ENCODE results near the gene PASD1.
"Not testable (repeated sequence)": the region's sequence is repeated elsewhere in the genome, so short reads cannot be mapped to it uniquely, and the experiment has no call there.

PASD1 gene

GRCh38 chrX:151563449-151563848 is at the start of gene PASD1:
Gene PASD1, plus strand, starts transcription at chrX:151563675. Its CDS starts 37,879 bp downstream, at chrX:151601554.
- DNase-seq: no peak

- no peak for DNase-seq
Measured at GRCh38 chrX:151515237-151515636, 48.2 kb upstream of the PASD1 start.

GRCh38 chrX:151516538-151517187 is 46.8 kb upstream of the PASD1 start:
- DNase-seq: no peak

- DNase-seq: no peak
Measured at GRCh38 chrX:151517421-151517820, 46.1 kb upstream of the PASD1 start.

DNA sequence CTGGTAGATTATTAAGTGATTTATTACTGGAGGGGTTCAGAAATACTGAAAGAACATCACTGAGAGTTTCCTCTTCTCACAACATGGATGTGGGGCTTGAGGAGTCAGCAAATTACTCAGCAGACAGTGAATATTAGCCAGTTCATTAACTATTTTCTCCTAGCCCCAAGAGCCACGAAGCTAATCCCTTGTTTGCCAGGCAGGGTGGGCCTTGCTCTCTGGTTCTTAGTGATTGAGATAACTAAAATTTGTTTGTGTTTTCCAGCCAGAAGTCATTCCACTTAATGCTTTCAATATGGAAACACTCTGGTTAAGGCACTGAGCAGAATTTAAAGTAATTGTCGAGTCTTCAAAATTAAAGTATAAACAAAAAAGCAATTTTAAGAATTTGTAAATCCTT is 40.1 kb upstream of the PASD1 start:
- DNase-seq: no peak

GRCh38 chrX:151536571-151536970 is 26.9 kb upstream of the PASD1 start:
- DNase-seq: no peak

GRCh38 chrX:151537572-151537971 is 25.9 kb upstream of the PASD1 start:
- no peak for DNase-seq

DNA sequence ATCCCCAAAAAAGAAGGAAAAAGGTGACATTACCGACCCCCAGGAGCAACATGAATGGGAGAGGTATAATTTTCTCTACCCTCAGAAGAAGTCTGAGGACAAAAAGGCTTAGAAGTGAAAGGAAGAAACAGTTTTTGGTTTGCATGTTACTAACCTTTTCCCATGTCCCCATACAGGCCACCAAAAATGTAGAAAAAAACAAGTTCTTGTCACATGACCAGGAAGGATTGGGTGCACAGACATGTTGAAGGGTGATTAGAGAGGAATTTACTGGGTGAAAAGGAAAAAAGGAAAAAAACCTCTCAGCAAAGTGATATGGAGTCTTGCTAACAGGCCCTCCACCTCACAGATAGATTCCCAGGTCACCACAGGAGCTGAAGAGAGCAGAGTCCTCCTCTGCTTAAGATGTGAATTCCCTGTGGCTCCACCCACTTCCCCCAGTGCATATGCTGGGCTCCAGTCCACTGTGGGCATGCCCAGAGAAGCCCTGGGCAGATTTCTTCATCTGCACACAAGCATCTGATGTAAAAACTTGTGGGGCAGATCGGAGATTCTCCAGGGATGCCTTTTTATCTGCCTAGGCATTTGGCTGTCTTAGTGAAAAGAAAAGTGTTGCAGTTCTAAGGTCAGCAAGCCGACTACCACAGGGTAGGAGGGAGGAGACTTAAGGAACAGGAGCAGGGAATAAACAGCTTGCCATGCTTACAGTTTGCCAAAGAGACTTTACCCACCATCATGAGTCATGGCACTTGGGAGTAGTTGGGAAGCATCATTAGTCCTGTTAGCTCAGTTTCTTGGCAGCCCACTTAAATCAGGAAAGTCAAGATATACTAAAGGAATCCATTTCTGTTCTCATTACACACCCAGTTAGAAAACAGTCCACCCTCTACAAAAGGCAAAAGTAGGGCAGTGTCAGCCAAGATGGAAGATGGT is 25.0 kb upstream of the PASD1 start:
- DNase-seq: no peak

DNA sequence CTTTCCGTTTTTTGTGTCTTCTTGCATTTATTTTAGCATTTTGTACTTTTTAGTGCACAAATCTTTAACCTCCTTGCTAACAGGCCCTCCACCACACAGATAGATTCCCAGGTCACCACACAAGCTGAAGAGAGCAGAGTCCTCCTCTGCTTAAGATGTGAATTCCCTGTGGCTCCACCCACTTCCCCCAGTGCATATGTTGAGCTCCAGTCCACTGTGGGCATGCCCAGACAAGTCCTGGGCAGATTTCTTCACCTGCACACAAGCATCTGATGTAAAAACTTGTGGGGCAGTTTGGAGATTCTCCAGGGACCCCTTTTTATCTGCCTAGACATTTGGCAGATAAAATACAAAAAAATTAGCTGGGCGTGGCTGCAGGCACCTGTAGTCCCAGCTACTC is 19.8 kb upstream of the PASD1 start:
- DNase-seq: no peak

DNA sequence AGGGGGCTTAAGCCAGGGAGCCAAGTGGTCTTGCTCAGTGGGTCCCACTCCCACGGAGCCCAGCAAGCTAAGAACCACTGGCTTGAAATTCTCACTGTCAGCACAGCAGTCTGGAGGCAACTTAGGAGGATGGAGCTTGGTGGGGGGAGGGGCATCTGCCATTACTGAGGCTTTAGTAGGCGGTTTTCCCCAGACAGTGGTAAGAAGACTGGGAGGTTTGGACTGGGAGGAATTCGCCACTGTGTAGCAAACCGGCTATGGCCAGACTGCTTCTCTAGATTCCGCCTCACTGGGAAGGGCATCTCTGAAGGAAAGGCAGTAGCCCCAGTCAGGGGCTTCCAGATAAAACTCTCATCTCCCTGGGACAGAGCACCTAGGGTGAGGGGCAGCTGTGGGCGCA is 17.2 kb upstream of the PASD1 start:
- DNase-seq: not testable (repeated sequence)

DNA sequence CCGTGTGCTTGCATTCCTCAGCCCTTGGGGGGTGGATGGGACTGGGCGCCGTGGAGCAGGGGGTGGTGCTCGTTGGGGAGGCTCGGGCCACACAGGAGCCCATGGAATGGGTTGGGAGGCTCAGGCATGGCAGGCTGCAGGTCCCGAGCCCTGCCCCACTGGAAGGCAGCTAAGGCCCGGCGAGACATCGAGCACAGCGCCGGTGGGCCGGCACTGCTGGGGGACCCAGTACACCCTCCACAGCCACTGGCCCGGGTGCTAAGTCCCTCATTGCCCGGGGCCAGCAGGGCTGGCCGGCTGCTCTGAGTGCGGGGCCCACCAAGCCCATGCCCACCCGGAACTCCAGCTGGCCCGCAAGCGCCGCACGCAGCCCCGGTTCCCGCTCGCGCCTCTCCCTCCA is 12.3 kb upstream of the PASD1 start:
- not testable (repeated sequence) for DNase-seq

GRCh38 chrX:151552743-151553142 is 10.7 kb upstream of the PASD1 start:
- DNase-seq: no peak

GRCh38 chrX:151555301-151555700 is 8.2 kb upstream of the PASD1 start:
- DNase-seq: not testable (repeated sequence)

DNA sequence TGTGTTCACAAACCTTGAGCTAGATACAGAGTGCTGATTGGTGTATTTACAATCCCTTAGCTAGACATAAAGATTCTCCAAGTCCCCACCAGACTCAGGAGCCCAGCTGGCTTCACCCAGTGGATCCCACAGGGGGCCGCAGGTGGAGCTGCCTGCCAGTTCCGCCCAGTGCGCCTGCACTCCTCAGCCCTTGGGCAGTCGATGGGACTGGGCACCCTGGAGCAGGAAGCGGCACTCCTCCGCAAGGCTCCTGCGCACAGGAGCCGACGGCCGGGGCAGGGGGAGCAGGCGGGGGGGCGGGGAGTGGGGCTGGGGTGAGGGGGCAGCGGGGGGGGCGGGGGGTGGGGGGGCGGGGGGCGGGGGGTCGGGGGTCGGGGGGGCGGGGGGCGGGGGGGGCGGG is 990 bp upstream of the PASD1 start:
- not testable (repeated sequence) for DNase-seq

- not testable (repeated sequence) for DNase-seq
Measured at GRCh38 chrX:151563003-151563402, 472 bp upstream of the PASD1 start.

GRCh38 chrX:151564035-151564434 is 560 bp downstream of the PASD1 start:
- DNase-seq: no peak

DNA sequence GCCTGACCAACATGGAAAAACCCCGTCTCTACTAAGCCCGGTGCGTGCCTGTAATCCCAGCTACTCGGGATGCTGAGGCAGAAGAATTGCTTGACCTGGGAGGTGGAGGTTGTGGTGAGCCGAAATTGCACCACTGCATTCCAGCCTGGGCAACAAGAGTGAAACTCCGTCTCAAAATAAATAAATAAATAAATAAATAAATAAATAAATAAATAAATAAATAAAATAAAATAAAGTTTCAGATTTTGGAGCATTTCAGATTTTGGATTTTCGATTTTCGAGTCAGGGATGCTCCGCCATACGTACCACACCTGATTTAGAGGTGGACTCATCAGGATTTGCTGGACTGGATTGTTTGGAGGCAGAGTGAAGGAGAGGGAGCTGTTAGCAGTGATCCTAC is 3.4 kb downstream of the PASD1 start:
- DNase-seq: not testable (repeated sequence)

GRCh38 chrX:151570561-151570960 is 7.1 kb downstream of the PASD1 start:
- DNase-seq: no peak

DNA sequence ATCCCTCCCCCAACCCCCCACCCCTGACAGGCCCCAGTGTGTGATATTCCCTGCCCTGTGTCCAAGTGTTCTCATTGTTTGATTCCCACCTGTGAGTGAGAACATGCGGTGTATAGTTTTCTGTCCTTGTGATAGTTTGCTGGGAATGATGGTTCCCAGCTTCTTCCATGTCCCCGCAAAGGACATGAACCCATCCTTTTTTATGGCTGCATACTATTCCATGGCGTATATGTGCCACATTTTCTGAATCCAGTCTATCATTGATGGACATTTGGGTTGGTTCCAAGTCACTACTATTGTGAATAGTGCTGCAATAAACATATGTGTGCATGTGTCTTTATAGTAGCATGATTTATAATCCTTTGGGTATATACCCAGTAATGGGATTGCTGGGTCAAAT is 29.9 kb downstream of the PASD1 start:
- not testable (repeated sequence) for DNase-seq

GRCh38 chrX:151596282-151596681 is 32.8 kb downstream of the PASD1 start:
- DNase-seq: no peak

GRCh38 chrX:151604931-151605330 is 41.5 kb downstream of the PASD1 start:
- DNase-seq: no peak

GRCh38 chrX:151609222-151609621 is 45.7 kb downstream of the PASD1 start:
- DNase-seq: no peak

GRCh38 chrX:151621422-151621821 is 57.9 kb downstream of the PASD1 start:
- no peak for DNase-seq

DNA sequence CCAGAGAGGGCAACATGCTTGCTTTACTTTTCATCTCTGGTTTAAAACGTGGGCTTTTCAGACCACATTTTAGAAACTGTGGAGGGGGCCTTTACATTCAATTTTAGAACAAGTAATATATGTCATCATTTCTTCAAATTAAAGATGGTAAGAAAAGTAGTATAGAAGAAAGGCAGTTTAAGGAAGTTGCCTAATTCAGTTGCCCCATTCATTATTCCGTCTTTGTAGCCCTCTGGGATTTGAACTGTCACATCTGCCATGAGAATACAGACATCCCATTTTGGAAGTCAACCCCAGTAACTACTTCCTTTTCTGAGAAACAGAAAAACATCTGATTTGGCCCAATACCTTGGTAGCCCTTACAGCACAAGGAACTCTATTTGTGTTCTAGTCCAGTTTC is 61.2 kb downstream of the PASD1 start:
- no peak for DNase-seq
